GM12878 (cell line): ENCODE measurements around the gene PRSS27. TPM values are rescaled to one million over a fixed set of nuclear protein-coding genes. Genes with fewer than 3 reads are reported as not detected.

Experiments
- ATAC-seq: fragments of 200-7000 bp; cut with Tn5 transposase; 3 replicates; pipeline ENCODE4 v1.9.1; 2020; ENCODE audit warnings: mild to moderate bottlenecking, moderate library complexity
- BruUV-seq: library from RNA; stranded (reverse); fragments of 400-500 nt; replicated peaks from 2 replicates; lab custom pipeline; 2021; lab: Mats Ljungman, UMichigan
- CTCF ChIA-PET: fragments of 300-600 bp; sonication (Branson Sonifier 250); formaldehyde crosslinking; extraction: SDS; loops from one replicate; lab custom pipeline; 2021; ENCODE audit warnings: inconsistent platforms; lab: Yijun Ruan, JAX
- POLR2A ChIA-PET: fragments of 350-600 bp; formaldehyde crosslinking; extraction: SDS; loops from one replicate; lab custom pipeline; 2021; ENCODE audit warnings: inconsistent platforms; lab: Charles Lee
- RAD21 ChIA-PET: fragments of 300-600 bp; sonication (Branson Sonifier 250); formaldehyde crosslinking; loops from one replicate; lab custom pipeline; 2023; ENCODE audit warnings: antibody characterized with exemption; ENCODE audit not compliant: unreplicated experiment; lab: Charles Lee
- SMC1A ChIA-PET: fragments of 300-600 bp; sonication (Branson Sonifier 250); formaldehyde crosslinking; loops from one replicate; lab custom pipeline; 2023; ENCODE audit not compliant: unreplicated experiment, uncharacterized antibody; lab: Charles Lee
- DNase-seq: peaks from one replicate; pipeline ENCODE4 v3.0.0-alpha.2; 2011; ENCODE audit warnings: low read depth, low spot score
- FAIRE-seq: peaks from 3 replicates; lab custom pipeline; 2011; peaks lifted over from hg19 to GRCh38; lab: Jason Lieb, UNC
- H2AFZ ChIP-seq: 2 replicates; pipeline ENCODE4 v1.6.0; 2011; ENCODE audit warnings: low read depth, low read length, control low read depth; ENCODE audit not compliant: control insufficient read depth
- H3K27ac ChIP-seq: 2 replicates; pipeline ENCODE4 v1.5.1; 2011; ENCODE audit warnings: control low read depth; ENCODE audit not compliant: control insufficient read depth, insufficient read depth
- H3K27me3 ChIP-seq, 2 experiments: replicated peaks in 1 of 2; 2 replicates each; pipeline versions ENCODE4 v1.6.0 to v1.6.1; 2011; ENCODE audit warnings: low read length in 1 of 2; ENCODE audit not compliant: control insufficient read depth in 2 of 2, insufficient read depth in 2 of 2
- H3K36me3 ChIP-seq, 2 experiments: 2 replicates each; pipeline ENCODE4 v1.5.1; 2011; ENCODE audit warnings: low read length in 1 of 2; ENCODE audit not compliant: control insufficient read depth in 2 of 2, insufficient read depth in 2 of 2
- H3K4me1 ChIP-seq: 2 replicates; pipeline ENCODE4 v1.6.1; 2011; ENCODE audit warnings: mild to moderate bottlenecking, low read length, moderate library complexity, mixed read lengths; ENCODE audit not compliant: control insufficient read depth, insufficient read depth
- H3K4me2 ChIP-seq: 2 replicates; pipeline ENCODE4 v1.6.0; 2011; ENCODE audit warnings: control low read depth; ENCODE audit not compliant: control insufficient read depth, insufficient read depth
- H3K4me3 ChIP-seq: fragments of 200-600 bp; sonication (generic); 2 replicates; pipeline ENCODE4 v1.5.1; 2016
- H3K79me2 ChIP-seq: 2 replicates; pipeline ENCODE4 v1.6.0; 2011; ENCODE audit warnings: low read length; ENCODE audit not compliant: control insufficient read depth, insufficient read depth
- H3K9ac ChIP-seq: 2 replicates; pipeline ENCODE4 v1.8.0; 2011; ENCODE audit warnings: low read length, control low read depth, mixed read lengths; ENCODE audit not compliant: control insufficient read depth, insufficient read depth
- H3K9me3 ChIP-seq: replicated peaks from 3 replicates; pipeline ENCODE4 v1.5.1; 2011; ENCODE audit warnings: mild to moderate bottlenecking, low read length; ENCODE audit not compliant: control insufficient read depth, insufficient read depth
- H4K20me1 ChIP-seq: 2 replicates; pipeline ENCODE4 v1.6.0; 2011; ENCODE audit not compliant: control insufficient read depth, insufficient read depth
- BCL11A ChIP-seq: IDR thresholded peaks from 2 replicates; pipeline ENCODE4 v1.6.1; 2011; ENCODE audit warnings: low read depth, low read length
- BHLHE40 ChIP-seq, 2 experiments: fragments of 450-650 bp in 1 of 2; IDR thresholded peaks; 2 replicates each; pipeline ENCODE4 v1.6.1; 2011 to 2017; ENCODE audit warnings: low read depth in 2 of 2, borderline replicate concordance in 1 of 2, improper control_type of control experiment in 1 of 2, low read length in 1 of 2, mild to moderate bottlenecking in 1 of 2
- BMI1 ChIP-seq: fragments of 450-650 bp; IDR thresholded peaks from 2 replicates; pipeline ENCODE4 v1.6.1; 2016; ENCODE audit warnings: mild to moderate bottlenecking, moderate library complexity, borderline replicate concordance
- CEBPB ChIP-seq, 2 experiments: fragments of 150-350 bp in 1 of 2; IDR thresholded peaks; 2 replicates each; pipeline ENCODE4 v1.6.1; 2012 to 2014; ENCODE audit warnings: low read depth in 2 of 2, low read length in 2 of 2, borderline replicate concordance in 1 of 2, inconsistent platforms in 1 of 2
- FOXK2 ChIP-seq: fragments of 450-650 bp; IDR thresholded peaks from 2 replicates; pipeline ENCODE4 v1.6.1; 2017; ENCODE audit warnings: mild to moderate bottlenecking, moderate library complexity
- PML ChIP-seq: IDR thresholded peaks from 2 replicates; pipeline ENCODE4 v1.6.1; 2012; ENCODE audit warnings: low read length, inconsistent platforms
- RB1 ChIP-seq: fragments of 450-650 bp; formaldehyde crosslinking; IDR thresholded peaks from 2 replicates; pipeline ENCODE4 v1.6.1; 2017; ENCODE audit warnings: mild to moderate bottlenecking, borderline replicate concordance
- USF1 ChIP-seq: IDR thresholded peaks from 2 replicates; pipeline ENCODE4 v1.6.1; 2011; ENCODE audit warnings: borderline replicate concordance, low read depth, mild to moderate bottlenecking, moderate library complexity, mixed read lengths, low read length; ENCODE audit not compliant: insufficient read depth; ENCODE audit errors: extremely low read length
- ZNF217 ChIP-seq: fragments of 450-650 bp; IDR thresholded peaks from 2 replicates; pipeline ENCODE4 v1.6.1; 2017; ENCODE audit warnings: antibody characterized with exemption, mild to moderate bottlenecking
- ZNF622 ChIP-seq: fragments of 450-650 bp; IDR thresholded peaks from 2 replicates; pipeline ENCODE4 v1.6.1; 2017; ENCODE audit warnings: mild to moderate bottlenecking, inconsistent platforms
- WGBS: methylation state at CpG from one replicate; pipeline ENCODE4 v1.1.6; 2016; ENCODE audit warnings: low lambda C conversion rate; ENCODE audit not compliant: insufficient replicate concordance, insufficient coverage; ENCODE audit errors: missing lambda C conversion rate; 5-methylcytosine and 5-hydroxymethylcytosine counted together
- in situ Hi-C: fragments of 300-500 bp; cut with MboI; formaldehyde crosslinking; loops from 9 replicates; pipeline ENCODE4 v1.14.3; 2018; ENCODE audit warnings: mixed read lengths
- intact Hi-C: fragments of 100-400 bp; cut with micrococcal nuclease; formaldehyde crosslinking; loops from one replicate; pipeline ENCODE4 v1.14.2; 2022; ENCODE audit not compliant: unreplicated experiment
- polyA plus RNA-seq, 11 experiments: library from polyadenylated mRNA; depleted of rRNA in 4 of 11; unstranded in 6 of 11; stranded (reverse) in 5 of 11; fragments of >200 nt; fragmentation: Nextera tagmentation in 4 of 11; fragmentation: Illumina TruSeq in 1 of 11; extraction: Ambion mirVana in 4 of 11; extraction: Trizol in 1 of 11; gene quantifications; 1 replicate in 1 of 11; 2 replicates in 10 of 11; pipeline versions ENCODE4 v1.2.1 to v1.2.3, GENCODE V29; 2011 to 2016; ENCODE audit warnings: inconsistent platforms in 2 of 11, missing spikeins in 2 of 11, low read depth in 1 of 11
- total RNA-seq, 4 experiments: library from RNA; depleted of rRNA in 3 of 4; stranded (reverse); fragments of >200 nt in 3 of 4; fragmentation: Illumina TruSeq in 1 of 4; extraction: Trizol in 1 of 4; gene quantifications; 2 replicates each; pipeline versions ENCODE4 v1.2.1 to v1.2.3, GENCODE V29; 2013 to 2021
- TF ChIP-seq, protein P1 (sequence below): fragments of 150-350 bp; IDR thresholded peaks from 2 replicates; pipeline ENCODE4 v1.6.1; 2016; ENCODE audit warnings: low read depth, low read length
- TF ChIP-seq, protein P2 (sequence below): fragments of 450-650 bp; IDR thresholded peaks from 2 replicates; pipeline ENCODE4 v1.6.1; 2016; ENCODE audit warnings: mild to moderate bottlenecking, moderate library complexity, borderline replicate concordance
- TF ChIP-seq, protein P3 (sequence below): fragments of 150-350 bp; IDR thresholded peaks from 2 replicates; pipeline ENCODE4 v1.6.1; 2014; ENCODE audit warnings: mild to moderate bottlenecking, low read depth, low read length

PRSS27 gene
- total and polyA plus RNA-seq, 10 of the 15 experiments (the other 5 are each of a cell fraction or from before 2014, with no cell fraction given), result 0.18 to 1.8 (median 0.51) TPM; not detected in 2

- no peak overlapping the region for H2AFZ ChIP-seq
- RAD21 ChIA-PET, result no interaction called here
- no TSS peak for BruUV-seq
- FAIRE-seq, result no peak
- POLR2A ChIA-PET, result no interaction called here
- H4K20me1 ChIP-seq, result no peaks in the 10 kb centered on the region
- no peaks in the 10 kb centered on the region for H3K4me1 ChIP-seq
- no peak overlapping the region for H3K27ac ChIP-seq
- no peak for DNase-seq
- SMC1A ChIA-PET, result no interaction called here
- CTCF ChIA-PET, result no interaction called here
- H3K36me3 ChIP-seq, result peaks cover 12 to 43% of the 10 kb centered on the region in 2 experiments
- WGBS, result 76% methylated on average over 8 of the region's 10 CpGs
- no peaks in the 10 kb centered on the region for H3K9me3 ChIP-seq
- H3K4me3 ChIP-seq, result no peak overlapping the region
- ATAC-seq, result no peak
- H3K79me2 ChIP-seq, result no peaks in the 10 kb centered on the region
- in situ Hi-C loops, result no loop called here
- no peaks in the 10 kb centered on the region for H3K27me3 ChIP-seq
- intact Hi-C loops, result no loop called here
- no peak overlapping the region for H3K9ac ChIP-seq
- H3K4me2 ChIP-seq, result no peak overlapping the region
- TF ChIP-seq BMI1 (no peak), ZNF622 (no peak), RB1 (no peak), PML (no peak), BCL11A (no peak), USF1 (no peak), CEBPB (IDR thresholded peaks at IDR 0.05; ENCODE audit: borderline replicate concordance in 1 of 2, low read depth in 2 of 2, low read length in 2 of 2) (no peak), BHLHE40 (IDR thresholded peaks at IDR 0.05; ENCODE audit: borderline replicate concordance in 1 of 2, low read depth in 2 of 2, low read length in 1 of 2) (no peak), ZNF217 (no peak), FOXK2 (no peak)
- TF ChIP-seq, protein P1, sequence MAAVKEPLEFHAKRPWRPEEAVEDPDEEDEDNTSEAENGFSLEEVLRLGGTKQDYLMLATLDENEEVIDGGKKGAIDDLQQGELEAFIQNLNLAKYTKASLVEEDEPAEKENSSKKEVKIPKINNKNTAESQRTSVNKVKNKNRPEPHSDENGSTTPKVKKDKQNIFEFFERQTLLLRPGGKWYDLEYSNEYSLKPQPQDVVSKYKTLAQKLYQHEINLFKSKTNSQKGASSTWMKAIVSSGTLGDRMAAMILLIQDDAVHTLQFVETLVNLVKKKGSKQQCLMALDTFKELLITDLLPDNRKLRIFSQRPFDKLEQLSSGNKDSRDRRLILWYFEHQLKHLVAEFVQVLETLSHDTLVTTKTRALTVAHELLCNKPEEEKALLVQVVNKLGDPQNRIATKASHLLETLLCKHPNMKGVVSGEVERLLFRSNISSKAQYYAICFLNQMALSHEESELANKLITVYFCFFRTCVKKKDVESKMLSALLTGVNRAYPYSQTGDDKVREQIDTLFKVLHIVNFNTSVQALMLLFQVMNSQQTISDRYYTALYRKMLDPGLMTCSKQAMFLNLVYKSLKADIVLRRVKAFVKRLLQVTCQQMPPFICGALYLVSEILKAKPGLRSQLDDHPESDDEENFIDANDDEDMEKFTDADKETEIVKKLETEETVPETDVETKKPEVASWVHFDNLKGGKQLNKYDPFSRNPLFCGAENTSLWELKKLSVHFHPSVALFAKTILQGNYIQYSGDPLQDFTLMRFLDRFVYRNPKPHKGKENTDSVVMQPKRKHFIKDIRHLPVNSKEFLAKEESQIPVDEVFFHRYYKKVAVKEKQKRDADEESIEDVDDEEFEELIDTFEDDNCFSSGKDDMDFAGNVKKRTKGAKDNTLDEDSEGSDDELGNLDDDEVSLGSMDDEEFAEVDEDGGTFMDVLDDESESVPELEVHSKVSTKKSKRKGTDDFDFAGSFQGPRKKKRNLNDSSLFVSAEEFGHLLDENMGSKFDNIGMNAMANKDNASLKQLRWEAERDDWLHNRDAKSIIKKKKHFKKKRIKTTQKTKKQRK, result no peak
- TF ChIP-seq, protein P2, sequence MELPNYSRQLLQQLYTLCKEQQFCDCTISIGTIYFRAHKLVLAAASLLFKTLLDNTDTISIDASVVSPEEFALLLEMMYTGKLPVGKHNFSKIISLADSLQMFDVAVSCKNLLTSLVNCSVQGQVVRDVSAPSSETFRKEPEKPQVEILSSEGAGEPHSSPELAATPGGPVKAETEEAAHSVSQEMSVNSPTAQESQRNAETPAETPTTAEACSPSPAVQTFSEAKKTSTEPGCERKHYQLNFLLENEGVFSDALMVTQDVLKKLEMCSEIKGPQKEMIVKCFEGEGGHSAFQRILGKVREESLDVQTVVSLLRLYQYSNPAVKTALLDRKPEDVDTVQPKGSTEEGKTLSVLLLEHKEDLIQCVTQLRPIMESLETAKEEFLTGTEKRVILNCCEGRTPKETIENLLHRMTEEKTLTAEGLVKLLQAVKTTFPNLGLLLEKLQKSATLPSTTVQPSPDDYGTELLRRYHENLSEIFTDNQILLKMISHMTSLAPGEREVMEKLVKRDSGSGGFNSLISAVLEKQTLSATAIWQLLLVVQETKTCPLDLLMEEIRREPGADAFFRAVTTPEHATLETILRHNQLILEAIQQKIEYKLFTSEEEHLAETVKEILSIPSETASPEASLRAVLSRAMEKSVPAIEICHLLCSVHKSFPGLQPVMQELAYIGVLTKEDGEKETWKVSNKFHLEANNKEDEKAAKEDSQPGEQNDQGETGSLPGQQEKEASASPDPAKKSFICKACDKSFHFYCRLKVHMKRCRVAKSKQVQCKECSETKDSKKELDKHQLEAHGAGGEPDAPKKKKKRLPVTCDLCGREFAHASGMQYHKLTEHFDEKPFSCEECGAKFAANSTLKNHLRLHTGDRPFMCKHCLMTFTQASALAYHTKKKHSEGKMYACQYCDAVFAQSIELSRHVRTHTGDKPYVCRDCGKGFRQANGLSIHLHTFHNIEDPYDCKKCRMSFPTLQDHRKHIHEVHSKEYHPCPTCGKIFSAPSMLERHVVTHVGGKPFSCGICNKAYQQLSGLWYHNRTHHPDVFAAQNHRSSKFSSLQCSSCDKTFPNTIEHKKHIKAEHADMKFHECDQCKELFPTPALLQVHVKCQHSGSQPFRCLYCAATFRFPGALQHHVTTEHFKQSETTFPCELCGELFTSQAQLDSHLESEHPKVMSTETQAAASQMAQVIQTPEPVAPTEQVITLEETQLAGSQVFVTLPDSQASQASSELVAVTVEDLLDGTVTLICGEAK, result no peak
- TF ChIP-seq, protein P3, sequence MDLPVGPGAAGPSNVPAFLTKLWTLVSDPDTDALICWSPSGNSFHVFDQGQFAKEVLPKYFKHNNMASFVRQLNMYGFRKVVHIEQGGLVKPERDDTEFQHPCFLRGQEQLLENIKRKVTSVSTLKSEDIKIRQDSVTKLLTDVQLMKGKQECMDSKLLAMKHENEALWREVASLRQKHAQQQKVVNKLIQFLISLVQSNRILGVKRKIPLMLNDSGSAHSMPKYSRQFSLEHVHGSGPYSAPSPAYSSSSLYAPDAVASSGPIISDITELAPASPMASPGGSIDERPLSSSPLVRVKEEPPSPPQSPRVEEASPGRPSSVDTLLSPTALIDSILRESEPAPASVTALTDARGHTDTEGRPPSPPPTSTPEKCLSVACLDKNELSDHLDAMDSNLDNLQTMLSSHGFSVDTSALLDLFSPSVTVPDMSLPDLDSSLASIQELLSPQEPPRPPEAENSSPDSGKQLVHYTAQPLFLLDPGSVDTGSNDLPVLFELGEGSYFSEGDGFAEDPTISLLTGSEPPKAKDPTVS, result no peak
These were observed 14.7 kb downstream of the PRSS27 start for GRCh38 chr16:2705351-2705750.
